Upper lobe of left lung (tissue), 6 donors: ENCODE data around the gene PEX14. TPM values are rescaled to one million over a fixed set of nuclear protein-coding genes. Genes with fewer than 3 reads are reported as not detected.

Source experiments
- ATAC-seq, 2 donors: fragments of 200-7000 bp; cut with Tn5 transposase; one replicate each; pipeline ENCODE4 v1.9.1; 2022; ENCODE audit warnings: mild to moderate bottlenecking in 2 of 2, moderate library complexity in 2 of 2; ENCODE audit not compliant: low FRiP score in 2 of 2
- DNase-seq, 2 donors: peaks; one replicate each; pipeline ENCODE4 v3.0.0-alpha.2; 2019 to 2020
- H3K27ac ChIP-seq, 4 donors: fragments of 200-600 bp; sonication (generic); one replicate each; pipeline ENCODE4 v1.5.1; 2016 to 2019
- H3K27me3 ChIP-seq, 4 donors: fragments of 200-600 bp; sonication (generic); one replicate each; pipeline ENCODE4 v1.5.1; 2017 to 2019
- H3K36me3 ChIP-seq, 4 donors: fragments of 200-600 bp; sonication (generic); one replicate each; pipeline ENCODE4 v1.5.1; 2016 to 2019
- H3K4me1 ChIP-seq, 4 donors: fragments of 200-600 bp; sonication (generic); one replicate each; pipeline ENCODE4 v1.5.1; 2018 to 2019
- H3K4me3 ChIP-seq, 4 donors: fragments of 200-600 bp; sonication (generic); one replicate each; pipeline ENCODE4 v1.5.1; 2017 to 2019; ENCODE audit warnings: mild to moderate bottlenecking in 2 of 4, moderate library complexity in 1 of 4
- H3K9me3 ChIP-seq, 4 donors: fragments of 200-600 bp; sonication (generic); one replicate each; pipeline ENCODE4 v1.5.1; 2018 to 2019
- CTCF ChIP-seq, 6 experiments: fragments of 450-650 bp in 4 of 6; fragments of 200-600 bp in 2 of 6; sonication (generic) in 2 of 6; IDR thresholded peaks; one replicate each; pipeline ENCODE4 v1.5.1; 2016 to 2019; ENCODE audit warnings: antibody characterized with exemption in 6 of 6
- EP300 ChIP-seq, 4 donors: sonication (generic); formaldehyde crosslinking; IDR thresholded peaks; one replicate each; pipeline ENCODE4 v1.5.1; 2017; ENCODE audit warnings: antibody characterized with exemption in 4 of 4, control low read depth in 2 of 4
- POLR2A ChIP-seq, 4 donors: fragments of 450-650 bp; IDR thresholded peaks; one replicate each; pipeline ENCODE4 v1.5.1; 2016 to 2017; ENCODE audit warnings: antibody characterized with exemption in 4 of 4, mild to moderate bottlenecking in 2 of 4
- POLR2AphosphoS5 ChIP-seq, 2 donors: sonication (generic); formaldehyde crosslinking; IDR thresholded peaks; one replicate each; pipeline ENCODE4 v1.5.1; 2017; ENCODE audit warnings: antibody characterized with exemption in 2 of 2
- WGBS, 2 donors: methylation state at CpG; one replicate each; pipeline ENCODE4 v1.1.5; 2017 to 2018; 5-methylcytosine and 5-hydroxymethylcytosine counted together
- total RNA-seq, 6 donors: library from RNA; depleted of rRNA in 4 of 6; stranded (reverse); fragments of >200 nt in 4 of 6; gene quantifications; one replicate each; pipeline versions ENCODE4 v1.1.0 to v1.2.1, GENCODE V29; 2016 to 2021
- donor health status: DM: no; HTN: no; CAD: no; lungs with moderate emphysema.
- donor health status: DM: no; HTN: yes; CAD: no; lungs with severe emphysema.

PEX14 gene
- total RNA-seq, 6 donors from 2014 or later = 21.2 to 43.0 (median 29.9) TPM

GRCh38 chr1:10630661-10631120 is 155.9 kb downstream of the PEX14 start:
- 82 to 88% methylated on average over 10 to 13 of the region's 13 CpGs for WGBS, 2 donors
- DNase-seq (peak in 1 of 2 donors; percentile 13), ATAC-seq (no peak)
- H3K4me3 ChIP-seq = no peak overlapping the region
- H3K9me3 ChIP-seq = no peaks in the 10 kb centered on the region
- H3K4me1 ChIP-seq = peaks cover 16 to 32% (median 20%) of the 10 kb centered on the region in 4 donors
- H3K36me3 ChIP-seq = peaks cover 0 to 23% (median 7%) of the 10 kb centered on the region in 4 donors
- H3K27me3 ChIP-seq = no peaks in the 10 kb centered on the region
- H3K27ac ChIP-seq = no peak overlapping the region
- TF ChIP-seq CTCF (IDR thresholded peaks at IDR 0.05) (no peak), EP300 (IDR thresholded peaks at IDR 0.05) (no peak), POLR2A (IDR thresholded peaks at IDR 0.05) (no peak), POLR2AphosphoS5 (IDR thresholded peaks at IDR 0.05) (no peak)

- no peaks in the 10 kb centered on the region for H3K27me3 ChIP-seq
- peaks cover 0 to 23% (median 7%) of the 10 kb centered on the region in 4 donors for H3K36me3 ChIP-seq
- H3K4me1 ChIP-seq = peaks cover 18 to 37% (median 25%) of the 10 kb centered on the region in 4 donors
- DNase-seq (peak; percentile 18 to 81), ATAC-seq (no peak)
- H3K27ac ChIP-seq = peak overlapping the region in 1 of 4 donors; percentile 88
- no peak overlapping the region for H3K4me3 ChIP-seq
- H3K9me3 ChIP-seq = no peaks in the 10 kb centered on the region
- WGBS, 2 donors = 87 to 95% methylated on average over 10 to 18 of the region's 20 CpGs
- no peak for TF ChIP-seq CTCF (IDR thresholded peaks at IDR 0.05)
Observed at GRCh38 chr1:10631121-10631810, 156.5 kb downstream of the PEX14 start.

GRCh38 chr1:10631811-10632593 is 157.3 kb downstream of the PEX14 start:
- Histone ChIP-seq H3K27me3 (no peaks in the 10 kb centered on the region), H3K9me3 (no peaks in the 10 kb centered on the region), H3K36me3 (peaks cover 0 to 26% (median 8%) of the 10 kb centered on the region in 4 donors), H3K27ac (peak overlapping the region in 1 of 4 donors; percentile 88), H3K4me3 (no peak overlapping the region), H3K4me1 (peaks cover 23 to 42% (median 28%) of the 10 kb centered on the region in 4 donors)
- ATAC-seq (no peak), DNase-seq (no peak)
- WGBS, 2 donors = 68 to 81% methylated on average over 13 of the region's 14 CpGs
- TF ChIP-seq POLR2AphosphoS5 (IDR thresholded peaks at IDR 0.05) (no peak), EP300 (IDR thresholded peaks at IDR 0.05) (no peak), CTCF (IDR thresholded peaks at IDR 0.05) (no peak), POLR2A (IDR thresholded peaks at IDR 0.05) (no peak)

- ATAC-seq (no peak), DNase-seq (no peak)
- no peaks in the 10 kb centered on the region for H3K27me3 ChIP-seq
- peaks cover 0 to 31% (median 11%) of the 10 kb centered on the region in 4 donors for H3K36me3 ChIP-seq
- H3K27ac ChIP-seq = peak overlapping the region in 3 of 4 donors; percentile 5 to 88 (median 27)
- no peak overlapping the region for H3K4me3 ChIP-seq
- no peaks in the 10 kb centered on the region for H3K9me3 ChIP-seq
- peaks cover 23 to 49% (median 29%) of the 10 kb centered on the region in 4 donors for H3K4me1 ChIP-seq
- WGBS, 2 donors = 80 to 88% methylated on average over 2 to 14 of the region's 14 CpGs
- TF ChIP-seq EP300 (IDR thresholded peaks at IDR 0.05) (no peak), CTCF (IDR thresholded peaks at IDR 0.05) (no peak), POLR2A (IDR thresholded peaks at IDR 0.05) (no peak), POLR2AphosphoS5 (IDR thresholded peaks at IDR 0.05) (no peak)
Observed at GRCh38 chr1:10632691-10633090, 157.9 kb downstream of the PEX14 start.
